Activated CD4-positive, alpha-beta T cell treated with anti-CD3 and anti-CD28 coated beads, Interleukin-2, amount 50 U/mL, for 1 hour (primary cell): ENCODE results near the gene FAM149B1.
A peak's percentile ranks its signal among the peaks of the same experiment; 100 is the strongest.
"Not testable (repeated sequence)": the region's sequence is repeated elsewhere in the genome, so short reads cannot be mapped to it uniquely, and the experiment has no call there.

Experiments
- DNase-seq: peaks from one replicate; pipeline ENCODE4 v3.0.0-alpha.2; 2020

The FAM149B1 gene

GRCh38 chr10:73238990-73239566 lies 71.2 kb downstream of the FAM149B1 start:
- DNase-seq = no peak

GRCh38 chr10:73239908-73240307 lies 72.0 kb downstream of the FAM149B1 start:
- no peak for DNase-seq

GRCh38 chr10:73244866-73245477 lies 77.1 kb downstream of the FAM149B1 start:
- no peak for DNase-seq

- DNase-seq = no peak
These were observed 78.4 kb downstream of the FAM149B1 start for GRCh38 chr10:73246322-73246645.

GRCh38 chr10:73246646-73247508 lies 79.0 kb downstream of the FAM149B1 start, which contains the start of gene DNAJC9:
TSS of gene DNAJC9 (minus strand) at chr10:73247255. CDS start at chr10:73247189, 66 bp downstream.
- DNase-seq = peak; percentile 98

- no peak for DNase-seq
These were observed 79.8 kb downstream of the FAM149B1 start for GRCh38 chr10:73247509-73248258.

GRCh38 chr10:73248259-73248724 lies 80.4 kb downstream of the FAM149B1 start:
- DNase-seq = no peak

- no peak for DNase-seq
These were observed 83.9 kb downstream of the FAM149B1 start for GRCh38 chr10:73251683-73252444.

GRCh38 chr10:73252445-73253224 lies 84.7 kb downstream of the FAM149B1 start, which contains the start of gene MRPS16:
TSS of gene MRPS16 (minus strand) at chr10:73252644. CDS start at chr10:73252482, 162 bp downstream.
- DNase-seq = peak; percentile 89

GRCh38 chr10:73253225-73253555 lies 85.3 kb downstream of the FAM149B1 start:
- DNase-seq = no peak

- DNase-seq = not testable (repeated sequence)
These were observed 90.7 kb downstream of the FAM149B1 start for GRCh38 chr10:73258612-73259011.

- DNase-seq = no peak
These were observed 93.6 kb downstream of the FAM149B1 start for GRCh38 chr10:73261362-73261995.

GRCh38 chr10:73262105-73262730 lies 94.3 kb downstream of the FAM149B1 start:
- DNase-seq = no peak

GRCh38 chr10:73262880-73263555 lies 95.1 kb downstream of the FAM149B1 start:
- DNase-seq = no peak

- no peak for DNase-seq
These were observed 95.9 kb downstream of the FAM149B1 start for GRCh38 chr10:73263693-73264347.

- DNase-seq = no peak
These were observed 96.5 kb downstream of the FAM149B1 start for GRCh38 chr10:73264423-73264822.

GRCh38 chr10:73281097-73281496 lies 113.2 kb downstream of the FAM149B1 start:
- no peak for DNase-seq

GRCh38 chr10:73287441-73287840 lies 119.5 kb downstream of the FAM149B1 start:
- DNase-seq = no peak

- DNase-seq = no peak
These were observed 122.0 kb downstream of the FAM149B1 start for GRCh38 chr10:73289958-73290357.
